ENCODE measurements around the gene PANK4. TPM values are rescaled to one million over a fixed set of nuclear protein-coding genes. Genes with fewer than 3 reads are reported as not detected.
A peak's percentile ranks its signal among the peaks of the same experiment; 100 is the strongest.

Gene PANK4
- total and polyA plus RNA-seq, 10 of the 15 experiments (the other 5 are each of a cell fraction or from before 2014, with no cell fraction given): 0.35 to 38.0 (median 18.6) TPM

GRCh38 chr1:2525572-2525919, 850 bp downstream of the PANK4 start (continued):
- TF ChIP-seq BCL3 (IDR thresholded peaks at IDR 0.05; ENCODE audit: borderline replicate concordance, insufficient read depth, low read depth, low read length, poor library complexity, severe bottlenecking): no peak
- TF ChIP-seq FOXK2 (IDR thresholded peaks at IDR 0.05): no peak
- no peak for TF ChIP-seq TCF3 (IDR thresholded peaks at IDR 0.05; ENCODE audit: borderline replicate concordance, insufficient read depth, low read depth, low read length)

- ChIA-PET RAD21 (ENCODE audit: unreplicated experiment) (interaction anchor here (1.0 to 5.9 kb wide), 5 partner anchors 23 to 132 kb away, joined by 3 to 86 read pairs (median 4); partner anchors contain the start of genes PEX10 and RER1), POLR2A (interaction anchor here (0.8 to 3.7 kb wide), 3 partner anchors 22 to 53 kb away, joined by 3 to 19 read pairs (median 3); no protein-coding TSS in a partner anchor), SMC1A (ENCODE audit: uncharacterized antibody, unreplicated experiment) (interaction anchor here (0.7 to 1.5 kb wide), 6 partner anchors 23 to 111 kb away, joined by 3 to 11 read pairs (median 3); partner anchors contain the start of gene PEX10), CTCF (interaction anchor here (0.6 to 3.8 kb wide), 15 partner anchors 14 to 329 kb away, joined by 3 to 28 read pairs (median 4); partner anchors contain the start of genes FAAP20 and TNFRSF14)
- BruUV-seq (replicated peaks): no TSS peak
- Histone ChIP-seq H3K27ac (ENCODE audit: control insufficient read depth, insufficient read depth) (no peak overlapping the region; the same call in 1 of the 2 replicates), H3K4me2 (ENCODE audit: control insufficient read depth, insufficient read depth) (peak overlapping the region; percentile 85), H2AFZ (ENCODE audit: control insufficient read depth, low read depth, low read length) (no peak overlapping the region), H3K79me2 (ENCODE audit: control insufficient read depth, insufficient read depth, low read length) (peaks cover 36% of the 10 kb centered on the region), H3K9ac (ENCODE audit: control insufficient read depth, insufficient read depth, low read length) (peak overlapping the region; percentile 72; the same call in 1 of the 2 replicates), H3K4me1 (ENCODE audit: control insufficient read depth, insufficient read depth, low read length) (peaks cover 25% of the 10 kb centered on the region), H3K27me3 (replicated peaks in 1 of 2; ENCODE audit: control insufficient read depth in 2 of 2, insufficient read depth in 2 of 2, low read length in 1 of 2) (0 out of 4 replicates have a peak, but pooled peaks cover 0 to 4% of the 10 kb centered on the region in 2 experiments), H3K36me3 (ENCODE audit: control insufficient read depth in 2 of 2, insufficient read depth in 2 of 2, low read length in 1 of 2) (peaks cover 6 to 20% of the 10 kb centered on the region in 2 experiments; a peak in 3 of 4 replicates), H3K9me3 (replicated peaks; ENCODE audit: control insufficient read depth, insufficient read depth, low read length) (no peaks in the 10 kb centered on the region), H3K4me3 (peak overlapping the region; percentile 98), H4K20me1 (ENCODE audit: control insufficient read depth, insufficient read depth) (peaks cover 3% of the 10 kb centered on the region; the same call in 1 of the 2 replicates)
- DNase-seq (ENCODE audit: low read depth, low spot score) (no peak), ATAC-seq (no peak), FAIRE-seq (no peak)
- intact Hi-C loops (cut with micrococcal nuclease; ENCODE audit: unreplicated experiment): loop anchor here (2.0 kb wide), 1 partner anchor 109 kb away; no protein-coding TSS in a partner anchor
- in situ Hi-C loops (cut with MboI): loop anchor here (10.0 kb wide), 1 partner anchor 319 kb away; no protein-coding TSS in a partner anchor
- 52% methylated on average over 10 of the region's 10 CpGs for WGBS (ENCODE audit: insufficient coverage, insufficient replicate concordance, low lambda C conversion rate, missing lambda C conversion rate)
- no peak for TF ChIP-seq ZNF207 (IDR thresholded peaks at IDR 0.05; ENCODE audit: borderline replicate concordance)
- no peak for TF ChIP-seq NFXL1 (IDR thresholded peaks at IDR 0.05; ENCODE audit: borderline replicate concordance)
- TF ChIP-seq ETV6 (conservative IDR thresholded peaks at IDR 0.05 in 1 of 2, IDR thresholded peaks at IDR 0.05 in 1 of 2; ENCODE audit: borderline replicate concordance in 1 of 2, low read depth in 1 of 2): no peak
- TF ChIP-seq RELB (IDR thresholded peaks at IDR 0.05; ENCODE audit: low read depth): no peak
- no peak for TF ChIP-seq NR2C2 (IDR thresholded peaks at IDR 0.05; ENCODE audit: borderline replicate concordance, control insufficient read depth, insufficient read length, low read depth)
- no peak for TF ChIP-seq NRF1 (conservative IDR thresholded peaks at IDR 0.05; ENCODE audit: low read depth, low read length)
- no peak for TF ChIP-seq SIX5 (IDR thresholded peaks at IDR 0.05; ENCODE audit: low read depth, low read length, severe bottlenecking)
- no peak for TF ChIP-seq IRF4 (IDR thresholded peaks at IDR 0.05; ENCODE audit: low read depth, low read length)
- no peak for TF ChIP-seq EP300 (IDR thresholded peaks at IDR 0.05; ENCODE audit: borderline replicate concordance in 1 of 2, control insufficient read depth in 1 of 2, low read depth in 2 of 2, low read length in 2 of 2)
- no peak for TF ChIP-seq STAT3 (IDR thresholded peaks at IDR 0.05; ENCODE audit: low read depth, low read length)
Observed at GRCh38 chr1:2523891-2524609, 2.3 kb downstream of the PANK4 start.

Measured in GM12878 (cell line).